Endothelial cell of umbilical vein (primary cell): ENCODE data around the gene NR4A1. TPM values are rescaled to one million over a fixed set of nuclear protein-coding genes. Genes with fewer than 3 reads are reported as not detected.

Experiments
- BruUV-seq: library from RNA; stranded (reverse); fragments of 400-500 nt; replicated peaks from 2 replicates; lab custom pipeline; 2021; lab: Mats Ljungman, UMichigan
- CTCF ChIA-PET: fragments of 300-600, 350-600 bp; sonication (Branson Sonifier 250); formaldehyde crosslinking; loops from one replicate; lab custom pipeline; 2021; ENCODE audit warnings: antibody characterized with exemption, inconsistent platforms; lab: Charles Lee
- POLR2A ChIA-PET: fragments of 300-600, 350-600 bp; sonication (Branson Sonifier 250); formaldehyde crosslinking; loops from one replicate; lab custom pipeline; 2021; ENCODE audit warnings: antibody characterized with exemption, inconsistent platforms; lab: Charles Lee
- DNase-seq: peaks from one replicate; pipeline ENCODE4 v3.0.0-alpha.2; 2011; ENCODE audit warnings: low read depth, low spot score
- FAIRE-seq: peaks from 2 replicates; lab custom pipeline; 2011; peaks lifted over from hg19 to GRCh38; lab: Jason Lieb, UNC
- H2AFZ ChIP-seq: 2 replicates; pipeline ENCODE4 v1.6.0; 2012; ENCODE audit warnings: low read depth, low read length, control low read depth, inconsistent platforms
- H3K27ac ChIP-seq: 2 replicates; pipeline ENCODE4 v1.5.1; 2011; ENCODE audit warnings: low read depth, mild to moderate bottlenecking, control low read depth, low read length, moderate library complexity; ENCODE audit not compliant: insufficient read depth
- H3K27me3 ChIP-seq, 2 experiments: 2 replicates each; pipeline versions ENCODE4 v1.6.0 to v1.6.1; 2011; ENCODE audit warnings: low read length in 2 of 2, mixed read lengths in 1 of 2; ENCODE audit not compliant: control insufficient read depth in 2 of 2, insufficient read depth in 2 of 2
- H3K36me3 ChIP-seq, 2 experiments: 2 replicates in 1 of 2; 3 replicates in 1 of 2; pipeline ENCODE4 v1.5.1; 2011; ENCODE audit warnings: low read length in 2 of 2, mild to moderate bottlenecking in 1 of 2, moderate library complexity in 1 of 2; ENCODE audit not compliant: control insufficient read depth in 2 of 2, insufficient read depth in 2 of 2; ENCODE audit errors: extremely low read depth in 1 of 2
- H3K4me1 ChIP-seq: 3 replicates; pipeline ENCODE4 v1.5.1; 2011; ENCODE audit warnings: mild to moderate bottlenecking, low read length; ENCODE audit not compliant: control insufficient read depth, insufficient read depth; ENCODE audit errors: extremely low read depth
- H3K4me2 ChIP-seq: 2 replicates; pipeline ENCODE4 v1.6.1; 2011; ENCODE audit warnings: low read length, control low read depth, mixed read lengths; ENCODE audit not compliant: insufficient read depth
- H3K4me3 ChIP-seq, 3 experiments: fragments of 200-600 bp in 1 of 3; sonication (generic), shearing (Covaris generic) in 1 of 3; replicated peaks in 1 of 3; 2 replicates each; pipeline ENCODE4 v1.5.1; 2011 to 2016; ENCODE audit warnings: control low read depth in 3 of 3, low read length in 3 of 3, mild to moderate bottlenecking in 2 of 3, inconsistent platforms in 1 of 3, low read depth in 1 of 3, moderate library complexity in 1 of 3; ENCODE audit not compliant: insufficient read depth in 1 of 3
- H3K79me2 ChIP-seq: 2 replicates; pipeline ENCODE4 v1.6.0; 2012; ENCODE audit warnings: low read length, inconsistent platforms; ENCODE audit not compliant: control insufficient read depth, insufficient read depth
- H3K9ac ChIP-seq: replicated peaks from 2 replicates; pipeline ENCODE3; 2011; ENCODE audit warnings: low read length, control low read depth; ENCODE audit not compliant: insufficient read depth; ENCODE audit errors: extremely low read depth
- H3K9me1 ChIP-seq: replicated peaks from 3 replicates; pipeline ENCODE4 v1.6.0; 2011; ENCODE audit warnings: mild to moderate bottlenecking, low read length; ENCODE audit not compliant: control insufficient read depth, insufficient read depth; ENCODE audit errors: extremely low read depth
- H3K9me3 ChIP-seq: replicated peaks from 2 replicates; pipeline ENCODE4 v1.5.1; 2012; ENCODE audit warnings: low read length, inconsistent platforms; ENCODE audit not compliant: control insufficient read depth, insufficient read depth
- H4K20me1 ChIP-seq: replicated peaks from 2 replicates; pipeline ENCODE3; 2011; ENCODE audit warnings: mild to moderate bottlenecking, low read length; ENCODE audit not compliant: control insufficient read depth, insufficient read depth; ENCODE audit errors: extremely low read depth
- CTCF ChIP-seq, 2 donors: IDR thresholded peaks; 1 replicate in 1 of 2; 2 replicates in 1 of 2; pipeline ENCODE4 v1.5.1; 2011; ENCODE audit warnings: low read length in 2 of 2, mild to moderate bottlenecking in 2 of 2, moderate library complexity in 2 of 2, control low read depth in 1 of 2, inconsistent platforms in 1 of 2, low read depth in 1 of 2; ENCODE audit not compliant: insufficient read depth in 1 of 2; ENCODE audit errors: extremely low read depth in 1 of 2
- EZH2 ChIP-seq: IDR thresholded peaks from 2 replicates; pipeline ENCODE4 v1.6.1; 2012; ENCODE audit warnings: borderline replicate concordance, low read depth, mild to moderate bottlenecking, moderate library complexity, low read length, inconsistent platforms; ENCODE audit not compliant: severe bottlenecking
- FOS ChIP-seq: IDR thresholded peaks from 2 replicates; pipeline ENCODE4 v1.6.1; 2011; ENCODE audit warnings: mild to moderate bottlenecking, low read length, moderate library complexity, borderline replicate concordance; ENCODE audit not compliant: insufficient read depth
- GATA2 ChIP-seq: IDR thresholded peaks from 2 replicates; pipeline ENCODE4 v1.7.0; 2011; ENCODE audit warnings: low read depth, mild to moderate bottlenecking, moderate library complexity, mixed read lengths, low read length; ENCODE audit not compliant: insufficient read length, insufficient read depth
- JUN ChIP-seq: IDR thresholded peaks from 2 replicates; pipeline ENCODE4 v1.6.1; 2011; ENCODE audit warnings: borderline replicate concordance, low read depth; ENCODE audit not compliant: insufficient read length, insufficient read depth
- MAX ChIP-seq: IDR thresholded peaks from 2 replicates; pipeline ENCODE4 v1.6.1; 2011; ENCODE audit not compliant: insufficient read depth, insufficient read length
- MYC ChIP-seq: IDR thresholded peaks from one replicate; pipeline ENCODE4 v1.6.1; 2011; ENCODE audit warnings: mild to moderate bottlenecking, low read depth, low read length
- POLR2A ChIP-seq: IDR thresholded peaks from 2 replicates; pipeline ENCODE4 v1.6.1; 2012; ENCODE audit warnings: low read depth, mild to moderate bottlenecking, control low read depth, low read length
- POLR2AphosphoS5 ChIP-seq: IDR thresholded peaks from 2 replicates; pipeline ENCODE4 v1.6.1; 2012; ENCODE audit warnings: low read depth, mild to moderate bottlenecking, control low read depth, low read length, moderate library complexity; ENCODE audit not compliant: insufficient read depth
- dilution Hi-C: fragments of 300-500 bp; cut with MboI; formaldehyde crosslinking; loops from one replicate; pipeline ENCODE4 v1.15.0; 2019; ENCODE audit warnings: low sequenced_read_pairs; ENCODE audit not compliant: extremely low pct_ligation_motif_present
- intact Hi-C: fragments of 100-400 bp; cut with micrococcal nuclease; formaldehyde crosslinking; loops from one replicate; pipeline ENCODE4 v1.10.0; 2022
- polyA plus RNA-seq, 4 experiments: library from polyadenylated mRNA; depleted of rRNA in 3 of 4; stranded (reverse) in 3 of 4; unstranded in 1 of 4; fragments of >200 nt; gene quantifications; 2 replicates each; pipeline versions ENCODE4 v1.2.1 to v1.2.3, GENCODE V29; 2011 to 2012; ENCODE audit warnings: missing spikeins in 1 of 4
- total RNA-seq: library from RNA; stranded (reverse); gene quantifications from 2 replicates; pipeline ENCODE4 v1.2.3, GENCODE V29; 2021

Gene NR4A1
- total and polyA plus RNA-seq, 2 donors (not counting 3 experiments of a cell fraction or from before 2014, with no cell fraction given), result 6.8 to 18.2 TPM

GRCh38 chr12:52058631-52059361 lies 7.6 kb downstream of the NR4A1 start:
- Histone ChIP-seq H3K4me3 (no peak overlapping the region), H2AFZ (no peak overlapping the region), H3K9ac (no peak overlapping the region), H3K4me2 (no peak overlapping the region), H4K20me1 (no peaks in the 10 kb centered on the region), H3K9me3 (no peaks in the 10 kb centered on the region), H3K4me1 (peaks cover 1% of the 10 kb centered on the region), H3K9me1 (no peaks in the 10 kb centered on the region), H3K27ac (no peak overlapping the region), H3K79me2 (no peaks in the 10 kb centered on the region), H3K36me3 (no peaks in the 10 kb centered on the region), H3K27me3 (no peaks in the 10 kb centered on the region)
- intact Hi-C loops, result no loop called here
- no peak for TF ChIP-seq POLR2AphosphoS5
- no TSS peak for BruUV-seq
- DNase-seq (no peak), FAIRE-seq (no peak)
- ChIA-PET POLR2A (no interaction called here), CTCF (interaction anchor here (0.8 to 2.8 kb wide), 7 partner anchors 9 to 38 kb away, joined by 3 to 15 read pairs (median 5); partner anchors contain the start of gene ATG101)
- dilution Hi-C loops, result no loop called here

- Histone ChIP-seq H2AFZ (no peak overlapping the region), H3K4me3 (no peak overlapping the region), H4K20me1 (no peaks in the 10 kb centered on the region), H3K9me1 (no peaks in the 10 kb centered on the region), H3K4me1 (peaks cover 7% of the 10 kb centered on the region), H3K4me2 (no peak overlapping the region), H3K9me3 (no peaks in the 10 kb centered on the region), H3K36me3 (no peaks in the 10 kb centered on the region), H3K27me3 (no peaks in the 10 kb centered on the region), H3K27ac (no peak overlapping the region), H3K9ac (no peak overlapping the region), H3K79me2 (no peaks in the 10 kb centered on the region)
- DNase-seq (no peak), FAIRE-seq (no peak)
- CTCF ChIA-PET, result interaction anchor here (0.8 to 2.8 kb wide), 8 partner anchors 8 to 40 kb away, joined by 3 to 15 read pairs (median 5); partner anchors contain the start of genes ATG101 and NR4A1
- POLR2A ChIA-PET, result no interaction called here
- BruUV-seq, result no TSS peak
- dilution Hi-C loops (no loop called here), intact Hi-C loops (no loop called here)
- TF ChIP-seq CTCF (IDR thresholded peaks at IDR 0.05; ENCODE audit: extremely low read depth in 1 of 2, insufficient read depth in 1 of 2, low read depth in 1 of 2, low read length in 2 of 2) (no peak), EZH2 (no peak), POLR2AphosphoS5 (no peak), POLR2A (no peak), GATA2 (no peak), FOS (no peak), MAX (no peak), MYC (no peak), JUN (no peak)
Observed at GRCh38 chr12:52059582-52060497, 8.6 kb downstream of the NR4A1 start.
